Upper lobe of left lung (tissue), 4 donors: ENCODE measurements around the gene TRPC1.

Source experiments
- CTCF ChIP-seq, 6 experiments: fragments of 450-650 bp in 4 of 6; fragments of 200-600 bp in 2 of 6; sonication (generic) in 2 of 6; IDR thresholded peaks; one replicate each; pipeline ENCODE4 v1.5.1; 2016 to 2019; ENCODE audit warnings: antibody characterized with exemption in 6 of 6
- EP300 ChIP-seq, 4 donors: sonication (generic); formaldehyde crosslinking; IDR thresholded peaks; one replicate each; pipeline ENCODE4 v1.5.1; 2017; ENCODE audit warnings: antibody characterized with exemption in 4 of 4, control low read depth in 2 of 4

- TF ChIP-seq EP300 (IDR thresholded peaks at IDR 0.05) = no peak
- no peak for TF ChIP-seq CTCF (IDR thresholded peaks at IDR 0.05)
These were observed 84.5 kb downstream of the TRPC1 start for GRCh38 chr3:142808103-142808917.
